Smooth muscle cell of the brain vasculature (primary cell): ENCODE results near the gene KRTAP4-7.
"Not testable (repeated sequence)": the region's sequence is repeated elsewhere in the genome, so short reads cannot be mapped to it uniquely, and the experiment has no call there.

Experiments used
- DNase-seq: peaks from one replicate; pipeline ENCODE4 v3.0.0-alpha.2; 2012; ENCODE audit warnings: low read depth, low spot score

Gene KRTAP4-7

DNA sequence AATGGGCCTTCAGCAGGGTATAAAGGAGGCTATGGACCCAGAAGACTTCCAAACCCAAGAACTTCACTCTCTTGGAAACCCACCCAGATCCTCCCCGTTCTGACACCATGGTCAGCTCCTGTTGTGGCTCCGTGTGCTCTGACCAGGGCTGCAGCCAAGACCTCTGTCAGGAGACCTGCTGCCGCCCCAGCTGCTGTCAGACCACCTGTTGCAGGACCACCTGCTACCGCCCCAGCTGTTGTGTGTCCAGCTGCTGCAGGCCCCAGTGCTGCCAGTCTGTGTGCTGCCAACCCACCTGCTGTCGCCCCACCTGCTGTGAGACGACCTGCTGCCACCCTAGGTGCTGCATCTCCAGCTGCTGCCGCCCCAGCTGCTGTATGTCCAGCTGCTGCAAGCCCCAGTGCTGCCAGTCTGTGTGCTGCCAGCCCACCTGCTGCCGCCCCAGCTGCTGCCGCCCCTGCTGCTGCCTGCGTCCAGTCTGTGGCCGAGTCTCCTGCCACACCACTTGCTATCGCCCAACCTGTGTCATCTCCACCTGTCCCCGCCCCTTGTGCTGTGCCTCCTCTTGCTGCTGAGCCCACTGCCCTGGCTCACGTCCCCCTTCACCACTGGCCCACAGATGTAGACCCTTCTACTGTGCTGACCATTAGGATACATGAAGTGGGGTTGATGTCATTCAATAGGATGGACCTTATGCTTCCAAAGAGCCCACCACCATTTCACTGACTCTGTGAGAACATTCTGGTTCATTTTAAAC lies at the start of gene KRTAP4-7:
Gene KRTAP4-7, plus strand, starts transcription at position 51 of the 757 bp plus-strand sequence. Its CDS starts 57 bp downstream, at position 108.
- DNase-seq, result not testable (repeated sequence)

DNA sequence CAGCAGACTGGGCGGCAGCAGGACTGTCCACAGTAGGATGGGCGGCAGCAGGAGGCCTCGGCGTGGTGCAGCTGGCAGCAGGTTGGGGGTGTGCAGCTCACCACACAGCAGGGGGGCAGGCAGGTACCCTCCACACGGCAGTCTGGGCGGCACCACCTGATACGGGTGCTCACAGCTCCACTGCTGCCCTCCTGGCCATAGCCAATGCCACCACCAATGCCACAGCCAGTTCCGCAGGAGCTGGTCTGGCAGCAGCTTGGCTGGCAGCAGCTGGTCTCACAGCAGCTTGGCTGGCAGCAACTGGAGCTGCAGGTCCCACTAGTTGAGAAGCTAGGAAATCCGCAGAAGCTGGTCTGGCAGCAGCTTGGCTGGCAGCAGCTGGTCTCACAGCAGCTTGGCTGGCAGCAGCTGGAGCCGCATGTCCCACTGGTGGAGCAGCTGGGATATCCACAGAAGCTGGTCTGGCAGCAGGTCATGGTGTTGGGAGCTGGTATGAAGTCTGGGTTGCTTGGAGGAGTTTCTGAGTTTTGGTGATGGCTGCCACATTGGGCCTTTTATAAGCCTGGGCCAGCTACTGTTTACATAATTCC lies 49.5 kb upstream of the KRTAP4-7 start, which contains the start of gene KRTAP1-3:
Gene KRTAP1-3, minus strand, starts transcription at position 529 of the 590 bp plus-strand sequence. Its CDS starts 53 bp downstream, at position 476.
- DNase-seq, result not testable (repeated sequence)

DNA sequence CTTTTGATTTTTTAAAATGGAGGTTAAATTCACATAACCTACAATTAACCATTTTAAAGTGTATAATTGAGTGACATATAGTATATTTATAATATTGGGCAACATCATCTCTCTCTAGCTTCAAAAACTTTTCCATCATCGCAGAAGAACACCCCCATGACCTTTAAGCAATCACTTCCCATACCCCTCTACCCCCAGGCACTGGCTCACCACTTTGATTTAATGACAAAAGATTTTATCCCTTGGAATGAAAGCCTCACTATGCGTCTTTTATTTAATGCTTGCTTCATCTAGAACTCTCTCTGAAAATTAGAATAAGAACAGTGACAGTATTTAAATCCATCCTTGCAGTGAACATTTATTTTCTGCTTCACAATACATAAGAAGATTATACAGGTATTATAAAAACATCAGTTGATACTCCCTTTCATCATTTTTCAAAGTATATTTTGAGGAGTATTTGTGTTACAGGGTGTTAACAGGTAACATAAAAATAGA lies 46.0 kb upstream of the KRTAP4-7 start:
- DNase-seq, result no peak

DNA sequence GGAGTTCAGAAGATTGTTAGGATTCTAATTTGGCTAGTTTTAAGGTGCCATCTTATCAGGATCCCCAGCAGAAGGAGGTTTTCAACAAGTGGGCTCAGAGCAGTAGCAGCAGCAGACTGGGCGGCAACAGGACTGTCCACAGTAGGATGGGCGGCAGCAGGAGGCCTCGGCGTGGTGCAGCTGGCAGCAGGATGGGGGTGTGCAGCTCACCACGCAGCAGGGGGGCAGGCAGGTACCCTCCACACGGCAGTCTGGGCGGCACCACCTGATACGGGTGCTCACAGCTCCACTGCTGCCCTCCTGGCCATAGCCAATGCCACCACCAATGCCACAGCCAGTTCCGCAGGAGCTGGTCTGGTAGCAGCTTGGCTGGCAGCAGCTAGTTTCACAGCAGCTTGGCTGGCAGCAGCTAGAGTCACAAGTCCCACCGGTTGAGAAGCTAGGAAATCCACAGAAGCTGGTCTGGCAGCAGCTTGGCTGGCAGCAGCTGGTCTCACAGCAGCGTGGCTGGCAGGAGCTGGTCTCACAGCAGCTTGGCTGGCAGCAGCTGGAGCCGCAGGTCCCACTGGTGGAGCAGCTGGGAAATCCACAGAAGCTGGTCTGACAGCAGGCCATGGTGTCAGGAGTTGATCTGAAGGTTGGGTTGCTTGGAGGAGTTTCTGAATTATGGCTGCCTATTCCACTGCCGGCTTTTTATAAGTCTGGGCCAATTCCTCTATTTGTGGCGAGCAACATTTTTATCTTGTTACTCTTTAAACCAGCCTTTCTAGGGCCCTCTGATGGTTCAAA lies 43.0 kb upstream of the KRTAP4-7 start, which contains the start of gene KRTAP1-1:
Gene KRTAP1-1, minus strand, starts transcription at position 668 of the 789 bp plus-strand sequence. Its CDS starts 53 bp downstream, at position 615.
- not testable (repeated sequence) for DNase-seq

DNA sequence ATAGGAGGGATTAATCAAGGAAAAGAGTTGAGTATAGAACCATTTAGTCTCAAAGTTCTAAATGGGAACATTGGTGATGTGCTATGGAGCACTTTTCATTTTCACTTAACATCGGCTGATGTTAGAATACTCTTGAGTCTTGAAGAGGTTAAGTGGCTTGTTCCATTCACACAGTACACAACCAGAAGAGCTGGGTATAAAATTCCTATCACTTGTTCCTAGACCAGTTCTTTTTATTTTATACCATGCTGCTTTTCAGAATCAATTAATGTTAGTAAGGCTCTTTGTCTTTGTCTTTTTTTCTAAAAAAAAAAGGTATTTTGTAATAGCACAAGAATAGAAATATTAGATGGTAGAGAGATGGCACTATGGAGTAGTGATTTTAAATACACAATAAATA lies 41.0 kb upstream of the KRTAP4-7 start:
- no peak for DNase-seq

DNA sequence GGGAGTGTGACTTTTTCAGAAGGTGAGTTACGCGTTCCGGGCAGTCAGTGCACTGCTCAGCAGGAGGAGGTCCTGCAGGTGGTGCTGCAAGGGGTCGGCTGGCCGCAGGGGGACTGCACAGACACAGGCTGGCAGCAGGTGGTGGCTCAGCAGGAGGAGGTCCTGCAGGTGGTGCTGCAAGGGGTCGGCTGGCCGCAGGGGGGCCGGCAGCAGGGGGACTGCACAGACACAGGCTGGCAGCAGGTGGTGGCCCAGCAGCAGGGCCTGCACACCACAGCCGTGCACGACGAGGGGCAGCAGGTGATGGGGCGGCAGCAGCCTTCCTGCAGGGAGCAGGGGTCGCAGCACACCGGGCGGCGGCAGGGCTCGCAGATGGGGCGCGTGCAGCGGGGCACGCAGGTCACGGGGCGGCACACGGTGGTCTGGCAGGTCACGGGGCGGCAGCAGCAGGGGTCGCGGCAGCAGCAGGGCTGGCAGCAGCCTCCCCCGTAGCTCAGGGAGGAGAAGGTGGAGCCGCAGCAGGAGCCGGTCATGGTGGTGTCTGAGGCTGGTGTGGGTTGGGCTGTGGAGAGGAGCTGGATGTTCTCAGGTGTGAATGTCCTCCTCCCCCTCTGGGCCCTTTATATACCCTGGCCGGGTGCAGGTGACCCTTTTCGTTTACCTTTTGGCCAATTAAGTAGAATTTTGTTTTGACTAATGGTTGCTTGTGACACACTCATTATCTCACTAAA lies 37.0 kb upstream of the KRTAP4-7 start, which contains the start of gene KRTAP2-1:
Gene KRTAP2-1, minus strand, starts transcription at position 582 of the 731 bp plus-strand sequence. Its CDS starts 49 bp downstream, at position 533.
- DNase-seq, result not testable (repeated sequence)

DNA sequence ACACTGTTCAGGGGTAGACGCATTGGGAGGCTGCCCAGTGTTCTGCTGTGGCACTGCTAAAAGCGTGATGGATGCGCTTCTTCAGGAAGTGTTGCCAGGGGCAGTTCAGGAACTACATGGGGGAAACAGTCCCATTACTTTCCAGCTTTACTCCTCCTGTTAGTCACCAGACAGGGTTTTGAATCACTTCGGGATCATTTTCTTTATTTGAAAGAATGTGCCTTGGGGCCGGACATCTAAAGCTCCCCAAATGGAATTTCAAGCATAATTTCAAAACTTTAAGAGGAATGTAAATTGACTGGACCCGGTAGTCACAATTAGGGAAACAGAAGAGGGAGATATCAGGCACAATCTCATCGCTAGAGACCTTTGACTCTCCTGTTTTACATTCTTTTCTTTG lies 35.5 kb upstream of the KRTAP4-7 start:
- no peak for DNase-seq

DNA sequence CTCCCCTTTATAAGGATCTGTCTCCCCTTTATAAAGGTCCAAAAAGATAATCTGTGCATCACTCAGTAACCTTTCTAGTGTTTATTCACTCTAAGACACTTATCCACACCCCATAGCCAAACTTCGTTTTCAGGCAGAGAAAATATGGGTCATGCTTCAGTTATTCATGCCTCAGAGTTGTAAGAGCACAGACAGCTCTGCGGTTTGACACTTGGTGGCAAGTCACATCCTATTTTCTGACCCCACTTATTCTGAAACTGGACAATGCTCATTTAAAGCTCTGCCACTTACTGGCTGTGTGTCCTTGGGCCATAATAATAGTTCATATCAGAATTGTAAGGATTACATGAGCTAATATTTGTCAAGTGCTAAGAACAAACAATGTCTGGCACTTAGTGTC lies 34.8 kb upstream of the KRTAP4-7 start:
- DNase-seq, result no peak

DNA sequence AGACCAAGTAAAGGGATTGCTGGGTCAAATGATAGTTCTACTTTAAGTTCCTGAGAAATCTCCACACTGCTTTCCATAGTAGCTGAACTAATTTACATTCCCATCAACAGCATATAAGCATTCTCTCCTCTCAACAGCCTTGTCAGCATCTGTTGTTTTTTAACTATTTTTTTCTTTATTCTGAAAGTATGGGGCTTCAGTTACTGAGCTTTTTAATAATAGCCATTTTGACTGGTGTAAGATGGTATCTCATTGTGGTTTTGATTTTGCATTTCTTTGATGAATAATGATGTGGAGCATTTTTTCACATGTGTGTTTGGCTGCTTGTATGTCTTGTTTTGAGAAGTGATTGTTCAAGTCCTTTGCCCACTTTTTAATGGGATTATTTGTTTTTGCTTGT lies 31.4 kb upstream of the KRTAP4-7 start:
- DNase-seq, result no peak

DNA sequence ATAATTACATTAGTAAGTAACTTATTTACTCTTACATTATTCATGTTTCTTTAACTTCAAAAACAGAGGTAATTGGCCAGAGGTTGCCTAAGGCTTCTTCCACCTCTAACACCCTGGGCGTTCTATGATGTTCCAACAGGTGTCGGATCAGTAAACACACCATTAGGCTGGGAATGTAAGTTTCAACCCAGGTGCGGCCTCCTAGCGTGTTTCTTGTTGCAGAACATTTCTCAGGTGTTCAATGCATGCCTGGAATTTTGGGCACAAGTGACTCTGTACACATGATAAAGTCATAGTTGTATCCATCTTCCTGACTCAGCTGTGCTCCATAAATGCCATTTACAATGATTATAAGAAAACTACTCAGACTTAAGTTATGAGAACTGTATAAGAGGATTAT lies 29.9 kb upstream of the KRTAP4-7 start:
- DNase-seq, result no peak

DNA sequence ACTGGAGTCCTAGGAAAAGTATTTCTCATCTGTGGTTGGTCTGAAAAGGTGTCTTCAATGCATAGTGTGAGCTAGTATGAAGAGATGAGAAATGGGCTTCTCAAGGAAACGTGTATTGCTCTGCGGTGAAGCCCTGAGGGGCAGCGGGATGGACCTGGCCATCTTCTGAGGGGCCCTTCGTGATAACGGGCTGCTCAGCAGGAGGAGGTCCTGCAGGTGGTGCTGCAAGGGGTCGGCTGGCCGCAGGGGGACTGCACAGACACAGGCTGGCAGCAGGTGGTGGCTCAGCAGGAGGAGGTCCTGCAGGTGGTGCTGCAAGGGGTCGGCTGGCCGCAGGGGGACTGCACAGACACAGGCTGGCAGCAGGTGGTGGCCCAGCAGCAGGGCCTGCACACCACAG lies 29.4 kb upstream of the KRTAP4-7 start:
- DNase-seq, result not testable (repeated sequence)

DNA sequence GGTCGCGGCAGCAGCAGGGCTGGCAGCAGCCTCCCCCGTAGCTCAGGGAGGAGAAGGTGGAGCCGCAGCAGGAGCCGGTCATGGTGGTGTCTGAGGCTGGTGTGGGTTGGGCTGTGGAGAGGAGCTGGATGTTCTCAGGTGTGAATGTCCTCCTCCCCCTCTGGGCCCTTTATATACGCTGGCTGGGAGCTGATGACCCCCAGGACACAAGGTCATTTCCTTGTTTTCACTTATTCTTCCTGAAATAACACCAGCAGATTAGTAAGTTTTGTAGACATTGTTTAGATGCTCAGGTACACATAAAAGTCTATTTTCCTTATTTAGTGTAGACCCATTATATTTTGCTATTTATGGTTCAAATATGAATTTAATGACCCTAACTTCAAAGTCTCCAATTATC lies 28.8 kb upstream of the KRTAP4-7 start, which contains the start of gene KRTAP2-2:
Gene KRTAP2-2, minus strand, starts transcription at position 101 of the 400 bp plus-strand sequence. Its CDS starts 19 bp downstream, at position 82.
- not testable (repeated sequence) for DNase-seq

DNA sequence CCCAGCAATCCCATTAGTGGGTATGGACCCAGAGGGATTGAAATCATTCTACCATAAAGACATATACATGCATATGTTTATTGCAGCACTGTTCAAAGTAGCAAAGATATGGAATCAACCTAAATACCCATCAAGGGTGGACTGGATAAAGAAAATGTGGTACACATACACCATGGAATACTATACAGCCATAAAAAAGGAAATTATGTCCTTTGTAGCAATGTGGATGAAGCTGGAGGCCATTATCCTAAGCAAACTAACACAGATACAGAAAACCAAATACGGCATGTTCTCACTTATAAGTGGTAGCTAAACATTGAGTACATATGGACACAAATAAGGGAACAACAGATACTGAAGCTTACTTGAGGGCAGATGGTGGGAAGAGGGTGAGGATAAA lies 26.4 kb upstream of the KRTAP4-7 start:
- DNase-seq, result no peak

DNA sequence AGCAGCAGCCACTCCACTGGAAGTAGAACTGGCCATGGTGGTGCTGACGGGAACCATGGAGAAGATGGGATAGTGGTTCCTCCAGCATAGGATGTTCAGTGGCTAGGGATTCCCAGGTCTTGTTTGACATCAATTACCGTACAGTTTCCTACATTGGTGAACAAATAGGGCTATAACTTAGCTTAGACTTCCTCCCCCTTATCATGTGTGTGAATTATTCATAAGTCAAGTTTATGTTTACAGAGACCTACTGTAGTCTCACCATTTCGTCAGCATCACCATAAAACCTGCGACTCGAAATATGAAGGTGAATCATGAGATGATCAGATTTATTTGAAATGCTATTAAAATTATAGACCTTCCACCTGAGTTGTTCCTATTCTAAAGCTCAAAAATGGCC lies 25.2 kb upstream of the KRTAP4-7 start:
- DNase-seq, result no peak

DNA sequence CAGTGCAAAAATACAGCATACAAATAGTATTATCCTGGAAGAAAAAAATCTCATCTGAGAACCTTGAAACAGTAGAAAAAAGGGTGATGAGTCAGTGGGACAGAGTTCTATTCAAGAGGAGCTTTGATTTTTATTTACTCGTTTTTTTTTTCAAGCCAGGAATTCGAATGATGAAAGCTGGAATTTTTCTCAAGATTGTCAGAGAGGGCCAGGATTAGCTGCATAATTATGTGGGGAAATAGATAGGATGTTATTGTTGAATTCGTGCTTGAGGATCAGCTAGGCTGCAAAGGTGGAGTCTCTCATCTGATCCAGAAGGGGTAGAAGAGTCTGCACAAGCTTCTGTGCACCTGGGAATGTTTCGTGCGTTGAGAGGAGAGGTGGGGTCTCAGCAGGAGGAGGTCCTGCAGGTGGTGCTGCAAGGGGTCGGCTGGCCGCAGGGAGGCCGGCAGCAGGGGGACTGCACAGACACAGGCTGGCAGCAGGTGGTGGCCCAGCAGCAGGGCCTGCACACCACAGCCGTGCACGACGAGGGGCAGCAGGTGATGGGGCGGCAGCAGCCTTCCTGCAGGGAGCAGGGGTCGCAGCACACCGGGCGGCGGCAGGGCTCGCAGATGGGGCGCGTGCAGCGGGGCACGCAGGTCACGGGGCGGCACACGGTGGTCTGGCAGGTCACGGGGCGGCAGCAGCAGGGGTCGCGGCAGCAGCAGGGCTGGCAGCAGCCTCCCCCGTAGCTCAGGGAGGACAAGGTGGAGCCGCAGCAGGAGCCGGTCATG lies 24.5 kb upstream of the KRTAP4-7 start:
- DNase-seq, result not testable (repeated sequence)

DNA sequence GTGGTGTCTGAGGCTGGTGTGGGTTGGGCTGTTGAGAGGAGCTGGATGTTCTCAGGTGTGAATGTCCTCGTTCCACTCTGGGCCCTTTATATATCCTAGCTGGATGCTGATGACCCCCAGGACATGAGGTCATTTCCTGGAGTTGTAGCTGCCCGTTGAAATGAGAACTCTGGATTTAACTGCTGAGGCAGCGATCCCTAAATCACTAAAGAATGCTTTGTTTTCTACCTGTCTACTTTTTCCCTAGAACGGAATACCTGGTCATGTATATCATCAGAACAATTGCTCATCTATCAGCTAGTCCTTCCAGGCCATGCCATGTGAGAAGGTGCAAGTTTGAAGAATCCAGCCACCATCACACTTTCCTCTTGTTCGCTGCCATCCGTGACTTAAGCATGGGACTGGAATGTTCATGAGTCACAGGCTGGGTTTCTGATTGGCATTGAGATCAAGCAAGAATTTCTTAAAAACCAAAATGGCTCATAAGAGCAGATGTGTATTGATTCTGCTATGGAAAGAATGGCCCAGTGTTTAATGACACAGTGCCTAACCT lies 23.8 kb upstream of the KRTAP4-7 start, which contains the start of gene KRTAP2-3:
Gene KRTAP2-3, minus strand, starts transcription at position 63 of the 553 bp plus-strand sequence. CDS start 64 bp downstream, outside the sequence.
- DNase-seq, result no peak

DNA sequence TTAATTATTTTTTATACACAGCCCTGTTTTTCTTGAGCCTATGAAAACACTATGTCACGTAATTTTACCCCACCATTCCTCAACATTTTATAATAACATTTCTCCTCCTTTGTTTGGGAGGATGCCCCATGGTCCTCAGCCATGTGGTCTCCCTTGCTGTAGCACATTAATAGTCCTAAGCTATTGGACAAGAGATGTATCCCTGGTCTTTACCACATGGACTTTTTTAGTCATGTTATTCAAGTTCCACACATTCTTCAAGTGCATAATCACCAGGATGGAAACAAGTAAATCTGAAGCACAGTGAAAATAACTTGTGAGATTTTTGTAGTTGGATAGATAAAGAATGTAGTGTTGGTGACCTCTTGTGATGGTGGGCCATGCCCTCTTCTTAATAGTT lies 22.0 kb upstream of the KRTAP4-7 start:
- no peak for DNase-seq

DNA sequence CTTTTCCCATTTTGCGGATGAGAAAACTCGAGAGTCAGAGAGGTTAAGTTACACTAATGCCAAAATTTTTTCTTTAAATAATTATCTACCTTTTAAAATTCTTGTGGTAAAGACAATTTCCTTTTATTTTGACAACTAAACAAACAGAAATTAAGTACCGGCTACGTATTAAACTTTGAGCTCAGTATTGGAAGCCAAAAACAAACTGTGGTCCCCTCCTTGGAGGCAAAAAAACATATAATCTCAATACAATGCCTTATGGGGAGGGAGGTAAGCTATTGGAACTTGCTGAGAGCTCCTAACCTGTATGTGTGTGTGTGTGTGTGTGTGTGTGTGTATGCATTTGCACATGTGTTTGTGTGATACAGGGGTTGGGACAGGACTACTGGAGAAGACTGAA lies 20.5 kb upstream of the KRTAP4-7 start:
- no peak for DNase-seq

DNA sequence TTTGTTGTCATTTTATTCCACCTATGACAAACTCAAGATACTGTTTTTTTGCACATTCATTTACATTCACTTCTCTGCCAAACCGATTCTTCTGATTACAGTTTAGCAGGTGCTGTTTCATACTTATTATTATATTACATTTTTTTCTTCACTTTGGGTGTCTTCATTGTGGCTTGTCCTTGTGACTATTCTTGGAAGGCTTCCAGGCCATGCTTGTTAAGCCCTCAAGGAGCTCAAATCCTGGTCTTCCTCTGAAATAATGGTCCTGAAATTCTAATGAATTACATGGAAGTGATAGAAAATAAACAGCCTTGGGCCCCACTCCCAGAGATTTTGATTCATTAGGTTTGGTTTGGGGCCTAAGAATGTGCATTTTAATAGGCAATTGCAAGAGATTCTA lies 19.6 kb upstream of the KRTAP4-7 start:
- DNase-seq, result no peak
